ENCODE data around the gene VGLL4. TPM values are rescaled to one million over a fixed set of nuclear protein-coding genes. Genes with fewer than 3 reads are reported as not detected.
"Not testable (repeated sequence)": the region's sequence is repeated elsewhere in the genome, so short reads cannot be mapped to it uniquely, and the experiment has no call there.

The VGLL4 gene
- total RNA-seq, 1 donor from 2014 or later: 45.5 TPM

DNA sequence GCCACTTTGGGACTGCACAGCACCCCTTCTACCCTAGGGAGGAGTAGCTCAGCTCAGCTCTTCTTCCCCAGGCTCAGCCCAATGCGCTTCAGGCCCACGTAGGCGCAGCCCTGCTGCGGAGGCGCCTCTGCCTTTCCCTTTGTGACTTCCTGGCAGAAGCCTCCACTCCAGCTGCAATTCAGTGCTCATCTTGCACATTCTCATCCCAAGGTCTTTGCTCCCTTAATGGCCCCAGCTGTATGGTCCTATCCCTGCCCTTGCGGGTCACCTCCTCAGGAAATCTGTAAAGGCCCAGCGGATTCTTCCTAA lies 109.0 kb downstream of the VGLL4 start:
- TF ChIP-seq CTCF (IDR thresholded peaks at IDR 0.05): no peak
- Histone ChIP-seq H3K4me3 (no peak overlapping the region), H3K27ac (no peak overlapping the region), H3K4me1 (no peaks in the 10 kb centered on the region), H3K9me3 (no peaks in the 10 kb centered on the region), H3K27me3 (ENCODE audit: low read depth) (no peaks in the 10 kb centered on the region), H3K36me3 (no peaks in the 10 kb centered on the region)
- DNase-seq: no peak
- intact Hi-C loops (cut with DNase I): no loop called here
- no peak for ATAC-seq

GRCh38 chr3:11534011-11534792 lies 109.5 kb downstream of the VGLL4 start:
- TF ChIP-seq CTCF (IDR thresholded peaks at IDR 0.05): no peak
- no peak for ATAC-seq
- no peaks in the 10 kb centered on the region for H3K36me3 ChIP-seq
- H3K27me3 ChIP-seq (ENCODE audit: low read depth): no peaks in the 10 kb centered on the region
- H3K9me3 ChIP-seq: no peaks in the 10 kb centered on the region
- no peak overlapping the region for H3K27ac ChIP-seq
- intact Hi-C loops (cut with DNase I): no loop called here
- H3K4me1 ChIP-seq: no peaks in the 10 kb centered on the region
- DNase-seq: no peak
- no peak overlapping the region for H3K4me3 ChIP-seq

DNA sequence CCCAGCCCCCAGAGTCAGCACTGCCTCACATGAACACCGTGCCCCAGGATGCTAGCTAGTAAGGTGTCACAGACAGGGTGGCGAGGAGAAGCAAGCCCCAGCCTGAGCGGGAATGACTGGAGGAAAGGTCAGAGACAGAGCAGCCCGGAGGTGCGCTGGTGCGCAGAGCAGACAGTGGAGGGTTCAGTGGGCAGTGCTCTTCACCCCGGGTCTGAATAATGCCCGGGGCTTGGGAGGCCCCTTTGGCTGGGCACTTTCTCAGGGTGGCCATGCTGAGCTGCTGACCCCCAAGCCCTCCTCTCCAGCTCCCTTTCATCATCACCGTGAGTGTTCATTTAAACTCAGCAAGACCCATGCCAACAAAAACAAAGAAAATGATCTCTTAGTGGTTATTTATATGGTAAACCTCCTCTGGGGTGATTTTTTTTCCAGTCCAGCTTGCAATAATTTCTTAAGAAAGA lies 110.8 kb downstream of the VGLL4 start:
- no peak for DNase-seq
- intact Hi-C loops (cut with DNase I): no loop called here
- no peak for ATAC-seq
- Histone ChIP-seq H3K36me3 (no peaks in the 10 kb centered on the region), H3K4me1 (no peaks in the 10 kb centered on the region), H3K4me3 (no peak overlapping the region), H3K9me3 (no peaks in the 10 kb centered on the region), H3K27me3 (ENCODE audit: low read depth) (no peaks in the 10 kb centered on the region), H3K27ac (no peak overlapping the region)
- no peak for TF ChIP-seq CTCF (IDR thresholded peaks at IDR 0.05)

- no peak for ATAC-seq
- no peak overlapping the region for H3K27ac ChIP-seq
- no peaks in the 10 kb centered on the region for H3K4me1 ChIP-seq
- no peak for DNase-seq
- H3K27me3 ChIP-seq (ENCODE audit: low read depth): no peaks in the 10 kb centered on the region
- H3K9me3 ChIP-seq: no peaks in the 10 kb centered on the region
- H3K4me3 ChIP-seq: no peak overlapping the region
- intact Hi-C loops (cut with DNase I): no loop called here
- H3K36me3 ChIP-seq: no peaks in the 10 kb centered on the region
- TF ChIP-seq CTCF (IDR thresholded peaks at IDR 0.05): no peak
These were observed 113.5 kb downstream of the VGLL4 start for GRCh38 chr3:11530153-11530721.

DNA sequence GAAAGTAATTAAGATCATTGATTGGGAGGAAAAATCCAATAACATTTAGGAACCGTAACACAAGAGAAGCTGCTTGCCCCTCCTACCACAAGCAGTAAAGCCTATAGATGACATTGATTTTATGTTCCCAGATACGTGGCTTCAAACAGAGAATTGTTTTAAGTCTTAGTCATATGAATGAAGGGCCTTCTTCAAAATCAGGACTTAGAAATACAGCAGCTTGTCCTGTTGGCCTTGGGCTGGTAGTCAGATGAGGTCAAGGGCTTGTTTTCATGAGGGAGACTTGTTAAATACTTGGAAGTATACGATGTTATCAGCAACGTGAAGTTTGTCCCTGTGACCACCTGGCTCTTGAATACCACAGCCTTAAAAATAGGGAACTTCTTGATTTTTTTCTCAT lies 114.4 kb downstream of the VGLL4 start:
- no peak for DNase-seq
- Histone ChIP-seq H3K4me1 (no peaks in the 10 kb centered on the region), H3K4me3 (no peak overlapping the region), H3K9me3 (no peaks in the 10 kb centered on the region), H3K27me3 (ENCODE audit: low read depth) (no peaks in the 10 kb centered on the region), H3K36me3 (no peaks in the 10 kb centered on the region), H3K27ac (no peak overlapping the region)
- ATAC-seq: no peak
- intact Hi-C loops (cut with DNase I): no loop called here
- TF ChIP-seq CTCF (IDR thresholded peaks at IDR 0.05): no peak

GRCh38 chr3:11526121-11526520 lies 117.6 kb downstream of the VGLL4 start:
- intact Hi-C loops (cut with DNase I); H3K36me3 ChIP-seq; H3K27me3 ChIP-seq (ENCODE audit: low read depth); H3K27ac ChIP-seq; H3K9me3 ChIP-seq; DNase-seq; H3K4me1 ChIP-seq; ATAC-seq; H3K4me3 ChIP-seq: not testable (repeated sequence)
